ENCODE data around the gene KRTAP10-8.
"Not testable (repeated sequence)": the region's sequence is repeated elsewhere in the genome, so short reads cannot be mapped to it uniquely, and the experiment has no call there.

KRTAP10-8 gene

DNA sequence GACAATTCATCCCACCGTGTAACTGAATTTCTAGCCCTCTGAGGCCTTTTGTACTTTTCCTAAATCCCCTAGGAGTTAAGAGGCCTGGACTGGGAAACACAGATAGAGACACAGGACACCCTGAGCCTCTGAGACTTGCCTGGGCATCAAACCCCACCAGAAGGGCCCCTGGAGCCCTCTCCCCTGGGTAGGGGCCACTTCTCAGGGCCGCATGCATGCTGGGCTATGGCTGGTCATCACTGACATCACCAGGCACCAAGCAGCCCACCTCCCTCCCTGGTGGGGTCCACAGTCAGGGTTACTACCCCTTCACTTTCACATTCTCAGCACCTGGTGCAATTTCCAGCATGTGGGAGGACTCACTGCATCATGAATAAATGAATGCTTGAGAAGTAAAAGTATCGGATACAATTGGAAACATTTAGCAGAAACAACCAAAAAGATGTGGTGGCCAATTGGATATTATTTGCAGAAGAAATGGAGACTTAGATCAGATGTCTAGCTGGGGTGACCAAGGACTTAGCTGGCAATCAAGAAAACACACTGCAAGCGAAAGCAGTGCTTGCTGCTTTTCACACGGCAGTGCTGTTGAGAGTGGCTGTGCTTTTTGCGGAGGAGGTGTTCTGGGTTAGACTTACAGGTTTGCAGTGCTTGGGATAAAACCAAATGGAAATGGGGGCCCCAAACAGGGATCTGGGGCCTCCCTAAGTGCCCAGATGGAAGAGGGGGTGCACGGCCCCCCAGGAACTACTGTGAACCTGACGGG is 12.4 kb upstream of the KRTAP10-8 start:
- no peak for DNase-seq (ENCODE audit: low read depth)

DNA sequence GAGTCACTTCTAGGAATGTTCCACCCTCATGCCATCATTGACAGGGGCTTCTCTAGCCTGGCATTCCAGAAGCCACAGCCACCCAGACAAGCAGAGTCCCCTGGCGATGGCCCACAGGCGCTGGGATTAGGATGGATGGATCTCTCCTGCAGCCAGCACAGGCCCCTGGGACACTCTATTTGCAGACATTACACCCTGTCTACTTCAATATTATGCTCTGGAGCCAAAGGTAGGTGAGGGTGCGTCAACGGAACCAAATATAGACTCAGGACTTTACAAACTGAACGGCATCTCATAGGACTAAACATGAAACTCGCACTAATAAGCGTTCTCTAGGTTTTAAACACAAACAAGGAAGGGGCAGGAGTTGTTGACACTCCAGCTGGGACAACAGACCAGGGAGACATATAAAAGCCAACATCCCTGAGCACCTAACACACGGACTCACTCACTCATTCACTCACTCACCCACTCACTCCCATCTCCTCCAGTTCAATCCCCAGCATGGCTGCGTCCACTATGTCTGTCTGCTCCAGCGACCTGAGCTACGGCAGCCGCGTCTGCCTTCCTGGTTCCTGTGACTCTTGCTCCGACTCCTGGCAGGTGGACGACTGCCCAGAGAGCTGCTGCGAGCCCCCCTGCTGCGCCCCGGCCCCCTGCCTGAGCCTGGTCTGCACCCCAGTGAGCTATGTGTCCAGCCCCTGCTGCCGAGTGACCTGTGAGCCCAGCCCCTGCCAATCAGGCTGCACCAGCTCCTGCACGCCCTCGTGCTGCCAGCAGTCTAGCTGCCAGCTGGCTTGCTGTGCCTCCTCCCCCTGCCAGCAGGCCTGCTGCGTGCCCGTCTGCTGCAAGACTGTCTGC is 11.5 kb upstream of the KRTAP10-8 start, which contains the start of gene KRTAP10-7:
KRTAP10-7 (plus strand) TSS at position 480 of the 861 bp plus-strand sequence; CDS start at position 505, 25 bp downstream.
- not testable (repeated sequence) for DNase-seq (ENCODE audit: low read depth)

DNA sequence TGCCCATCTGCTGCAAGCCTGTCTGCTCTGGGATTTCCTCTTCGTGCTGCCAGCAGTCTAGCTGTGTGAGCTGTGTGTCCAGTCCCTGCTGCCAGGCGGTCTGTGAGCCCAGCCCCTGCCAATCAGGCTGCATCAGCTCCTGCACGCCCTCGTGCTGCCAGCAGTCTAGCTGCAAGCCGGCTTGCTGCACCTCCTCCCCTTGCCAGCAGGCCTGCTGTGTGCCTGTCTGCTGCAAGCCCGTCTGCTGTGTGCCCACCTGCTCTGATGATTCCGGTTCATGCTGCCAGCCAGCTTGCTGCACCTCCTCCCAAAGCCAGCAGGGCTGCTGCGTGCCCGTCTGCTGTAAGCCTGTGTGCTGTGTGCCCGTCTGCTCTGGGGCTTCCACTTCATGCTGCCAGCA is 10.8 kb upstream of the KRTAP10-8 start:
- DNase-seq (ENCODE audit: low read depth), result not testable (repeated sequence)

DNA sequence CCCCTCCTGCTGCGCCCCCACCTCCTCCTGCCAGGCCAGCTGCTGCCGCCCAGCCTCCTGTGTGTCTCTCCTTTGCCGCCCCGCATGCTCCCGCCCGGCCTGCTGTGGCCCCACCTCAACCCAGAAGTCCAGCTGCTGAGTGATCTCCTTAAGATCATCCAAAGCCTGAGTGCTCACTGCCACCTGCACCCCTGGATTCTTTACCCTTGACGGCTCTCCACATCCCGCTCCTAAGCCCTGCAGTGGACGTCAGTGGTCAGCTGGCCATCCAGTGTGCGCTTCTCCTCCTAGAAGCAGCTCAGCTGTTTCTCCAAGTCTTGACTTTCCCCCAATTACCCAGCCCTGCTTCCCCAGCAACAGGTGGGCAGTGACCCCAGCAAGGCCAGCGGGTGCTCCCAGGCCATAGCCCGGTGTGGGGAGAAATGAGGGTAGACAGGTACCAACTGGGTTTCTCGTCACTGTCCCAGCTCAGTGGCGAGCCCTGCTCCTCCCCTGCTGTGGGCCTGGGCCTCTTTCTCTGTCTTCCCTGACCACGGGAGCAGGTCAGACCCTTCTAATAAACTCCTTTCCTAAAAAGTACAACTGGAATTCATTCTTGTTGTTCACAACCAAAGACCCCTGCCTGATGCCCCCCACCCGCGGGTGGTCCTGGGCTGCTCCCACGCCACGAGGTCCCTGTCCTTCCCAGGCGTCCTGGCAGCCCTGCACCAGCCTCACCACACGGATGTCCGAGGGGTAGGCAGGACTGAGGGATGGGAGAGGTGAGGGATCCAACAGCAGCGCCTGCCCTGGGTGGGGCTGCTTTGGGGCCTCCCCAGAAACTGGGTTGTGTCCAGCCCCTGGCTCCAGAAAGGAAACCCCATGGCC is 10.1 kb upstream of the KRTAP10-8 start:
- no peak for DNase-seq (ENCODE audit: low read depth)

DNA sequence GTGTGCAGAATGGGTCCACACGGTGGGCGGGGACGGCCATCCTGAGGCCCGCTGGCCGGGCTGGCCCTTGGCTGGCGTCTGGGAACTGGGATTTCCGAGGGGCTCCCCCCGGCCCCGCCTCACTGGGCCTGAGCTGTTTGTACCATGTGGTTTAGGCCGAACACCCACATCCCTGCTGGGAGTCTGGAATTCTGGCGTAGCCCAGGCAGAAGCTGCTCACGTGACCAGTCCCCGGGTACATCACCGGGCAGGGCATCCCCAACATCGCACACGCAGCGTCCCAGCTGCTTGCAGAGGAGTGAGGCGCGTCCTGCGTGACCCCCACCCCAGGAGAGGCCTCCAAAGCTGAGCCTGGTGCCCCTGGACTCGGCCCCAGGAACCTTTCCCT is 9.4 kb upstream of the KRTAP10-8 start:
- no peak for DNase-seq (ENCODE audit: low read depth)

DNA sequence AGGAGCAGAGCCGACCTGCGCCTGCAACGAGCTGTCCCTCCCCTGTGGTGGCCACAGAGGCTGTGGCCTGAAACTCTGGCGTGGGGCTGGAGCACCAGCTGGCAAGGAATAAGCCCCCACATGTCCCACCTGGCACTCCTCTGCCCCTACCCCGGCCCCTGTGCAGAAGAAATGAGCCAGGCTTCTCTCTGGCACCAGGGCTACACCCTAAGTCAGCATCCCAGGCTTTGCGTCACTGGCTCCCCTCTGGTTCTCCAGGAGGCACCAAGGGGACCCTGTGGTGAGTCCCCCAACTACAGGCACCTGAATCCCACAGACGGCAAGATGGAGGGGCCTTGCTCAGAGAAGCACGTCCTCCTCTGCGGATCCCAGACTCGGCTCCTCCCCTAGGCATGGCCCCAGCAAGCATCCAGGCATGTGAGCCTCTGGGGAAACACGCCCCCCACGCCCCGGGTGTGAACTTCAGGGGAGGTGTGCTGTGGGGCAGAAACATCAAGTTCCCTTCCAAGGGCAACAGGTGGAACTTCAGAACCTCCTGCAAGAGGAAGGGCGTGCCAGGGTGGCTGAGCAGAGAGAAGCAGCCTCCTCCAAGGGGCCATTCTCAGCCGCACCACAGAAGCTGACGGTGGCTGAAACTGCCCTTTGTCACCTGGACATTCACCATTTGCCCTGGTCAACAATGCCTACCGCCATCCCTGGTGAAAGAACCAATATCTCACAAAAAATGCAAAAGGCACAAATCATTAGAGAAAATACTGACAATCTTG is 8.6 kb upstream of the KRTAP10-8 start:
- no peak for DNase-seq (ENCODE audit: low read depth)

DNA sequence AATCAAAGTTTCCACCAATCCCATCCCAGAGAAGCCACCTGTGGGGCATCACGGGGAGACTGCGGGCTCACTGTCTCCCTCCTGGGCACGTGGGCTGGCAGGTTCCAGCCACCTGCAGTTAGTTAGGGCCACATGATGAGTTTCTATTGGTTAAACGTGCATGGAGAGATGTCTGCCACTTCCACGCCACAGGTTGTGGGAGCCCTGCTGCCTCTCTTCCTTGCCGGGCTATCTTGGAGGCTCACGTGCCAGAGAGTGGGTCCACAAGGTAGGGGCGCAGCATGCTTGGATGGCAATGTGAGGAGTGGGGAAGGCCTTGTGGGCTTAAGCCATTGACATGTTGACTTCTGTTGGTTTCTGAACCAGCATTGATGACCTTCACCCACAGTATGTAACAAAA is 8.0 kb upstream of the KRTAP10-8 start:
- no peak for DNase-seq (ENCODE audit: low read depth)

DNA sequence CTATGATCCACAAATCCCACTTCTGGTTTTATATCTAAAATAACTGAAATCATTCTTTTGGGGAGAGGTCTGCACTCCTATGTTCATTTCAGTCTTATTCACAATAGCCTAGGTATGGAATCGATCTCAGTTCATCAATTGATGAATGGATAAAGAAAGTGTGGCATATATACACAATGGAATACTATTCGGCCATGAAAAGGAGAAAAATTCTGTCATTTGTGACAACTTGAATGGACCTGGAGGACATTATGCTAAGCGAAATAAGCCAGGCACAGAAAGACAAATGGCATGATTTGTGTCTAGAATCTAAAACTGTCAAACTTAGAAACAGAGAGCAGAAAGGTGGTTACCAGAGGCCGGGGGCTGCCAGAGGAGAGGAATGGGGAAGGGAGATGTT is 5.4 kb upstream of the KRTAP10-8 start:
- no peak for DNase-seq (ENCODE audit: low read depth)

DNA sequence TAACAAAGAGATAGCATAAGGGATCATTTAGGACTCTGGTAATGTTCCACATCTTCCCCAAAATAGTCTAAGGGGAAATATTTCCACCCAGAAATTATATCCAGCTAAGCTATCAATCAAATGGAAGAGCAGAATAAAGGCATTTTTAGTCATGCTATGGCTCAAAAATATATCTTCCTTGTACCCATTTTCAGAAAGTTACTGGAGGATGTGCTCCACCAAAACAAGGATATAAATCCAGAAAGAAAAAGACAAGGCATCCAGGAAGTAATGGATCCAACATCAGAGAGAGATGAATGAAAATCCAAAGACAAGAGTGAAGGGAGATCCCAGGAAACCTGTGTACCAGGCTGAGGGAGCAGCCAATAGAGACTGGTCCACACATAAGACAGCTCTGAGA is 2.7 kb upstream of the KRTAP10-8 start:
- no peak for DNase-seq (ENCODE audit: low read depth)

DNA sequence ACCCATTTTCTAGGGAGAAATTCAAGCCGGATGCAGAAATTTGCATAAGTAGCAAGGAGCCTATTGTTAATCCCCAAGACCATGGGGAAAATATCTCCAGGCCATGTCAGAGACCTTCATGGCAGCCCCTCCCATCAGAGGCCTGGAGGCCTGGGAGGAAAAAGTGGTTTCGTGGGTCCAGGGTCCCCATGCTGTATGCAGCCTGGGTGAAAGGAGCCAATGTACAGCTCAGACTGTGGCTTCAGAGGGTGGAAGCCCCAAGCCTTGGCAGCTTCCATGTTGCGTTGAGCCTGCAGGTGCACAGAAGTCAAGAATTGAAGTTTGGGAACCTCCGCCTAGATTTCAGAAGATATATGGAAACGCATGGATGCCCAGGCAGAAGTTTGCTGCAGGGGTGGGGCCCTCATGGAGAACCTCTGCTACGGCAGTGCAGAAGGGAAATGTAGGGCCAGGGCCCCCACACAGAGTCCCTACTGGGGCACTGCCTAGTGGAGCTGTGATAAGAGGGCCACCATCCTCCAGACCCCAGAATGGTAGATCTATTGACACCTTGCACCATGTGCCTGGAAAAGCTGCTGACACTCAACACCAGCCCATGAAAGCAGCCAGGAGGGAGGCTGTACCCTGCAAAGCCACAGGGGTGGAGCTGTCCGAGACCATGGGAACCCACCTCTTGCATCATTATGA is 1.6 kb upstream of the KRTAP10-8 start:
- not testable (repeated sequence) for DNase-seq (ENCODE audit: low read depth)

DNA sequence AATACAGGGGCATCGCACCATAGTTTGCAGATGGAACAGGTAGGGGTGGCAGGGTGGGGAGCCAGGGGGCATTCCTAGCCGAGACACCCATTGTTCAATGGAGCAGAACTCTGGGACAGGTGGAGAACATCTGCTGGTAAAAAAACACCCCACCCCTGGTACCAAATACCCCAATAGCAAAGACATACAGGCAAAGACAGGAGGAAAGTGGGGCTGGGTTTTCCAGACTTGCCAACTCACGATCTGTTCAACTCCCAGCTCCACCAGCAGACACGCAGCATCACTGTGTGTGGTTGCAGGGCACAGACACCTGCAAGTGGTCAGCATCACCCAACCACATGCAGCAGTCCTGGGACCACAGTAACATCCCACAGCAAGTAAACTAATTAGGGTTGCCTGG is 328 bp upstream of the KRTAP10-8 start:
- DNase-seq (ENCODE audit: low read depth), result no peak

DNA sequence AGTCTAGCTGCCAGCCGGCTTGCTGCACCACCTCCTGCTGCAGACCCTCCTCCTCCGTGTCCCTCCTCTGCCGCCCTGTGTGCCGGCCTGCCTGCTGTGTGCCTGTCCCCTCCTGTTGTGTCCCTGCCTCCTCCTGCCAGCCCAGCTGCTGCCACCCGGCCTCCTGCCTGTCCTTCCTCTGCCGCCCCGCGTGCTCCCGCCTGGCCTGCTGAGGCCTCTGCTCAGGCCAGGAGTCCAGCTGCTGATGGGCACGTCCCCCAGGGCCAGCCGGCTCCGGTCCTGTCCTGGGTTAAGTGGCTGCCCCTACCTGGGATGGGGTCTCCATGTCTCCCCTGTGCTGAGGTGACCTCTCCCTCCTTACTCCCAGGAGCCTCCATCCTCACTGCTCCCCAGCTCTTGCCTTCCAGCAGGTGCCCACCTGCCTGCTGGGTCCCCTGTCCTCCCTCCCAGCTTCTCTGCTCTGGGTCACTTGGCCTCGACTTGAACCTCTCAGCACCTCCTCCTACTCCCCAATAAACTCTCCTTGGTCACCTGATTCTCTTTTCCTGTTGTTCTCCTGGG is 870 bp downstream of the KRTAP10-8 start:
- no peak for DNase-seq (ENCODE audit: low read depth)

DNA sequence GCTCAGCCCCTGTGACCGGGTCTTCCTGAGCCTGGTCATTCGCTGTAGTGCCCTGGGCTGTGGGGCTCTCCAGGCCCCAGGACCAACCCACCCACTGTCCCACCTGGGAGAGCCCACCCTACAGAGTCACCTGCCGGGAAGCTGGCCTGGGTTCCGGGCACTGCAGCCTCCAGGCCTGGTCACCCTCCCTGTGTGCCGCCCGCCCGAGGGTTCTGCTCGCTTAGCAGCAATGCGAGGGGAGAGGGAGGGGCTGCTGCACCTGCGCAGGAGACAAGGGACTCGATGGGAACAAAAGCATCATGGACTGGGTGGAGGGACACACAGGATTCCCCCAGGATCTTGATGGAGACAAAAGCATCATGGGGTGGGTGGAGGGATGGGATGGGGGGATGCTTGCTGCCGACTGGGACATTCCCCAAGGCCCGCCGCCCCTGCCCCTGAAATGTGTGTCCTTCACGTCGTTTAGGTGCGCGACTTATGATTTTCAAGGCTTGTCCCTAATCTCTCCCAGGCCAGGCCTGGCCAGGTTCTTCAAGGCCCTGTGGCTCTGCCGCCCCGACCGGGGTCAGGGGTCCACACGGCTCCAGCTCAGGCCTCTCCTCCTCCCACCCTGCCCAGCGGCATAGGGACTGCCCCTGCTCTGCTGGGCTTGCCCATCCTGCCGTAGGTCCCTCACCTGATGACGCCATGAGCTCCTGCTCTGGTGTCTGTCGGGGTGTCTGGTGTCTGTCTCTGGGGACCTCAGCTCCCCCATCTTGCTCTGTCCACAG is 1.7 kb downstream of the KRTAP10-8 start:
- no peak for DNase-seq (ENCODE audit: low read depth)

DNA sequence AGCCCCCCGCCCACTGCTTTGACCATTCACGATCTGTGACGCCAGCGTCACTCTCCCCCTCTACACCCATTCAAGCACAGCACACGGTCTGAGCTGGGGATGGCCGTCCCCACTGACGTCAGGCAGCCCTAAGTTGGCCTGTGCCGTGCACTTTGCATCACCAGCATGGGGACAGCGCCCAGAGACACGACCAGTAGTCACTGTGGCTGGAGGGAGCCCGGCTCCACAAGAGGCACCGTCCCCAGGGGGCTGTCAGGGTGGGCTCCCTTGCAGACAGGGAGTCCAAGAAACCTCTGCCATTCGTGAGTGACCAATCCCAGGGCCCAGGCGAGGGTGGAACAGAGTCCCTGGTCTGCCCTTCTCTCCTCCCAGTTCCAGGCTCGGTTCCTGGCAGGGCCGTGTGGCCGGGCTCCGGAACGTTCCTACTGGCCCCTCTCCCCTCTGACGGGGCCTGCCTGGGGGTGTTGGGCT is 2.3 kb downstream of the KRTAP10-8 start:
- no peak for DNase-seq (ENCODE audit: low read depth)

DNA sequence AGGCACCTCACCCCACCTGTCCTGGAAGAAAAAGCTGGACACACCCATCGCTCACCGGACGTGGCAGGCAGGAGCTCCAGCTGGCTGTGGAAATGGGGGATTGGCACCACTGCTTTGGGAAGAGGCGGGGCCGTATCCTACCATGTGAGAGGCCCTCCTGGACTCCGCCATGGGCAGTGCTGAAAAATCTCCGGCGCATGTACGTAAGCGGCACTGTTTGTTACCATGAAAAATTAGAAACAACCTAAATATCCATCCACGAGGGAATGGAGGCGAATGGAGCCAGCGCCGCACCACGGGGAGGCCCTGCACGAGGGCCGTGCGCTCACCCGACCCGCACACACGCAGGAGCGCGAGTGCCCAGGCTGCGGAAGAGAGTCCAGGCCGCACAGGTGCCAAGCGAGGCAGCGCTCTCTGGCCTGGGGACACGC is 3.1 kb downstream of the KRTAP10-8 start:
- no peak for DNase-seq (ENCODE audit: low read depth)

DNA sequence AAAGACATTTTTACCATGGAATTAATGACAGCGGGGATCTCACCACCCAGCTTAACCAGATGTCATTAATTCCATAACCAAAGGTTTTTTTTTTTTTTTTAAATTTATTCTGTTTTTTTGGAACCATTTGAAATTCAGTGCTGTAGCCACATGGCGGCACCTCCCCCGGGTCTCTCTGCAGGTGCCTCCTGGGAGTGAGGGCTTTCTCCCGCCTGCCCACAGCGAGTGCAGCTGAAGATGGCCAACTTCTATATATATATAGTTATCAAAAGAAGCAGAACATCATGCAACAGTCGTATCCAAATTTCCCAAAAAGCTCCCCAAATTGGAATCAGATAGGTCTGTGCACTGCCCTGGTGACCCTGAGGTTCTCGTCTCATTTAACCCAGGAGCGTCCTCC is 3.6 kb downstream of the KRTAP10-8 start:
- no peak for DNase-seq (ENCODE audit: low read depth)

DNA sequence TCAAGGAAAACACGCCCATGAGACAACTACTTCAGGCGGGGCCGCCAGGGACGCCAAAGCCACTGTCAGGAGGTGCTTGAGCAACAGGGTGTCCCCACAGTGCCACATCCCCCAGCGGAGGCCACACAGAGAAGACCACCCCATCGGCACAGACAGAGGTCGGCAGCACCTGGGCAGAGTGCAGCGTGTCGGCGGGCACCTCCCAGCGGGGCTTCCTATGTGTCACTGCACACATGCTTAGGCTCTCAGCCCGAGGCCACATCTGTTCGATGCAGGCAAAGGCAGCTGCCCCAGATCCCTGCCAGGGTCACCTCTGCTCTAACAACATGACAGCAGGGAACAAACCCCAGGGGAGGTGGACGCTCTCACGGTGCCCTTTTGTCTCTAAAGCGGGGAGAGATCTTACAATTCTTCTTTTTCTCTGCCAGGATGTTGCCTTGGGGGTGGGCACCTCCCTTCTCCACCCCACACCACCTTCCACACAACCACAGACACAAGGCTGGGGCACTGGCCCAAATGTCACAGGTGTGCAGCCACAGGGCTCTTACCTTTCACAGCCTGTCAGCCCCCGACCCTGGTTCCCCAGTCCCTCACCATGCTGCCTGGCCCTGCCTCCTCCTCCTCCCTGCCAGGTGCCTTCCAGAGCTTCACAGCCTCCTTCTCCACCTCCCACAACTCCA is 4.2 kb downstream of the KRTAP10-8 start:
- DNase-seq (ENCODE audit: low read depth), result no peak

DNA sequence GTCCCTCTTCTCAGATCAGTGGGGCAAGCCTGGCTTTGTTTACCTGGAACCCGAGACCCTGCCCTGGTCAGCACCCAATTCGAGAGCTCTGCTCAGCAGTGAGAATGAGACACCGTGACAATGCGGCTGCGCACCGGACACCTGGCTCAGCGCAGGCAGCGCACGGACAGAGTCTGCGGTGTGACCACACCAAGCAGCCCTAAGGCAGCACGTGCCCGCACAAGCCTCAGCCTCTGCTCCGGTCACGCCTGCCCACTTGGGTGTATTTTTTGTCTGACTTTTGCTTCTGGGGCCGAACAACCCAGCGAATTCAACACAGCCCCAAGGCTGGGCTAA is 4.7 kb downstream of the KRTAP10-8 start:
- DNase-seq (ENCODE audit: low read depth), result no peak

DNA sequence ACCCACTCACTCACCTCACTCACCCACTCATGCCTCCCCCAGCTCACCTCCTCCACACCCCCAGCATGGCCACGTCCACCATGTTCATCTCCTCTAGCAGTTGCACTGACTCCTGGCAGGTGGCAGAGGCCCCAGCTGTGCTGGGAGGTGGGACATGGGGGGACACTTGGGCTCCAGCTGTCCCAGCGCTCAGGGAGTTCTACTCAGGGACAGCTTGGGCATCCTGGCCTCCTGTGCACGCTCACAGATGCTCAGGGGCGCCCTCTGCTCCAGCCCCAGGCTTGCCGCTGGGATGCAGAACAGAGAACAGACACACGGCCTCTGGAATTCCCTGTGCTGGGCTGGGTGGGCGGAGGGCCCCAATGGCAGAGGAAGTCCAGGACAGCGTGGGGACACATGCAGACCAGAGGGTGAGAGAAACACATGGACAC is 5.2 kb downstream of the KRTAP10-8 start:
- no peak for DNase-seq (ENCODE audit: low read depth)

All from stimulated activated CD4-positive, alpha-beta T cell treated with anti-CD3 and anti-CD28 coated beads, Interleukin-2, amount 100 ng/mL, for 4 hours (primary cell).